ENCODE data around the gene GPT2. TPM values are rescaled to one million over a fixed set of nuclear protein-coding genes. Genes with fewer than 3 reads are reported as not detected.

GPT2 gene
- total and polyA plus RNA-seq, 2 experiments from 2014 or later = 41.0 to 51.3 TPM

DNA sequence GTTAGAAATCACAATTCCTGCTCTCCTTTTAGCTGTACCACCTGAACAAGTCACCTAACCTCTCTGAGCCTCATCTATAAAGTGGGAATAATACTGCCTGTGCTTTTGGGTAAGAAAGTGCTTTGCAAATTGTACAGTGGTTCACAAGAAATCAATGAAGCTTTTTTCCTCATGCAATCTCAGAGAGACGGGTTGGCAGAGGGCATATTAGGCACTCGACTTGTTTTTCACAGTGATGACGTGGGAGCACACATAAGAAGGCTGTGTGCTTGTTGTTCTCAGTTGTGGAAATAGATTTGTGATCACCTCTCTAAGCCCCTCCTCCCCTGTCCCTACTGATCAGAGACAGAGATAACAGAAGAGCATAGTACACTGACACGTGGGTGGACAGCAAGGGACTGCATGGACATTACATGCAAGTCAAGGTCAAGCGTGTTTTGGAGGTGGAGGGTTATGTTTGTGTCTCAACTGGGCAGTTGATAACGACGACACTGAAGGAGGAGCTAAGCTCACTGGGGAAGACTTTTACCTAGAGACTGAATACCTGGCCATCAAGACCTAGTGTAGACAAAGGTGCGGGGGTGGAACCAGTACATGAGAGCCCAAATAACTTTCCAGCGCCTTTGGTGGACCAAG is 1.7 kb upstream of the GPT2 start:
- 57% methylated on average over 9 of the region's 9 CpGs for WGBS (ENCODE audit: low lambda C conversion rate, missing lambda C conversion rate)
- H3K79me2 ChIP-seq = peaks cover 24% of the 10 kb centered on the region
- peak overlapping the region; percentile 79 for H3K27ac ChIP-seq
- H3K9me2 ChIP-seq (replicated peaks; ENCODE audit: insufficient read depth) = no peaks in the 10 kb centered on the region
- no peaks in the 10 kb centered on the region for H3K36me3 ChIP-seq (replicated peaks; ENCODE audit: insufficient read depth, low read depth)
- DNase-seq (ENCODE audit: low spot score) = peak; percentile 44
- H3K4me2 ChIP-seq = peak overlapping the region; percentile 92
- H4K20me1 ChIP-seq (ENCODE audit: insufficient read depth, poor library complexity, severe bottlenecking) = peaks cover 10% of the 10 kb centered on the region
- H3K27me3 ChIP-seq = no peaks in the 10 kb centered on the region
- no peak overlapping the region for H2AFZ ChIP-seq
- no peaks in the 10 kb centered on the region for H3K9me3 ChIP-seq (ENCODE audit: low read depth)
- H3K4me3 ChIP-seq = no peak overlapping the region
- H3K4me1 ChIP-seq (ENCODE audit: insufficient read depth) = peaks cover 31% of the 10 kb centered on the region
- TF ChIP-seq, protein P1, sequence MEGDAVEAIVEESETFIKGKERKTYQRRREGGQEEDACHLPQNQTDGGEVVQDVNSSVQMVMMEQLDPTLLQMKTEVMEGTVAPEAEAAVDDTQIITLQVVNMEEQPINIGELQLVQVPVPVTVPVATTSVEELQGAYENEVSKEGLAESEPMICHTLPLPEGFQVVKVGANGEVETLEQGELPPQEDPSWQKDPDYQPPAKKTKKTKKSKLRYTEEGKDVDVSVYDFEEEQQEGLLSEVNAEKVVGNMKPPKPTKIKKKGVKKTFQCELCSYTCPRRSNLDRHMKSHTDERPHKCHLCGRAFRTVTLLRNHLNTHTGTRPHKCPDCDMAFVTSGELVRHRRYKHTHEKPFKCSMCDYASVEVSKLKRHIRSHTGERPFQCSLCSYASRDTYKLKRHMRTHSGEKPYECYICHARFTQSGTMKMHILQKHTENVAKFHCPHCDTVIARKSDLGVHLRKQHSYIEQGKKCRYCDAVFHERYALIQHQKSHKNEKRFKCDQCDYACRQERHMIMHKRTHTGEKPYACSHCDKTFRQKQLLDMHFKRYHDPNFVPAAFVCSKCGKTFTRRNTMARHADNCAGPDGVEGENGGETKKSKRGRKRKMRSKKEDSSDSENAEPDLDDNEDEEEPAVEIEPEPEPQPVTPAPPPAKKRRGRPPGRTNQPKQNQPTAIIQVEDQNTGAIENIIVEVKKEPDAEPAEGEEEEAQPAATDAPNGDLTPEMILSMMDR (IDR thresholded peaks at IDR 0.05; ENCODE audit: poor library complexity) = no peak
- TF ChIP-seq EZH2phosphoT487 (IDR thresholded peaks at IDR 0.05; ENCODE audit: low read depth, severe bottlenecking, unreplicated experiment) (no peak), EZH2 (IDR thresholded peaks at IDR 0.05; ENCODE audit: borderline replicate concordance) (no peak)

DNA sequence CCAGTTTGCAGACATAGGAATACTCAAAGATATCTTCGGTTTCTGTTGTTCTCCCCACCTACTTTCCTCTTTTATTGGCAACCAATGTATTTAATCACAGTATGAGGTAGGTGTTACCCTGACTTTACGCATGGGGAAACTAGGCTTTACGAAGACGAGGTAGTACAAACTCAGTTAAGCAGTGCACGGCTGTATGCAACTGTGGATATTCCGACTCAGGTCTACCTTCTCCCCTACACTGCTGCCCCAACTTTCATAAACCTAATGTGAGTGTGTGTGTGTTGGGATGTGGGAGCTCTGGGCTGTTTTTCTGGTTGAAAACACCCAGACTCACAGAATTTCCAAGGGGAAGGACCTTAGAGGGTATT is 1.2 kb upstream of the GPT2 start:
- H3K79me2 ChIP-seq = peaks cover 29% of the 10 kb centered on the region
- peak overlapping the region; percentile 92 for H3K4me2 ChIP-seq
- H3K27me3 ChIP-seq = no peaks in the 10 kb centered on the region
- no peak overlapping the region for H3K4me3 ChIP-seq
- H3K27ac ChIP-seq = peak overlapping the region; percentile 79
- H3K9me2 ChIP-seq (replicated peaks; ENCODE audit: insufficient read depth) = no peaks in the 10 kb centered on the region
- 79% methylated on average over 6 of the region's 6 CpGs for WGBS (ENCODE audit: low lambda C conversion rate, missing lambda C conversion rate)
- no peaks in the 10 kb centered on the region for H3K9me3 ChIP-seq (ENCODE audit: low read depth)
- no peak for TF ChIP-seq EZH2phosphoT487 (IDR thresholded peaks at IDR 0.05; ENCODE audit: low read depth, severe bottlenecking, unreplicated experiment)
- no peak for TF ChIP-seq EZH2 (IDR thresholded peaks at IDR 0.05; ENCODE audit: borderline replicate concordance)
- TF ChIP-seq, protein P1 (IDR thresholded peaks at IDR 0.05; ENCODE audit: poor library complexity) = no peak
- peak overlapping the region; percentile 56 for H2AFZ ChIP-seq
- DNase-seq (ENCODE audit: low spot score) = peak; percentile 6
- H3K36me3 ChIP-seq (replicated peaks; ENCODE audit: insufficient read depth, low read depth) = no peaks in the 10 kb centered on the region
- peaks cover 31% of the 10 kb centered on the region for H3K4me1 ChIP-seq (ENCODE audit: insufficient read depth)
- H4K20me1 ChIP-seq (ENCODE audit: insufficient read depth, poor library complexity, severe bottlenecking) = peaks cover 15% of the 10 kb centered on the region

DNA sequence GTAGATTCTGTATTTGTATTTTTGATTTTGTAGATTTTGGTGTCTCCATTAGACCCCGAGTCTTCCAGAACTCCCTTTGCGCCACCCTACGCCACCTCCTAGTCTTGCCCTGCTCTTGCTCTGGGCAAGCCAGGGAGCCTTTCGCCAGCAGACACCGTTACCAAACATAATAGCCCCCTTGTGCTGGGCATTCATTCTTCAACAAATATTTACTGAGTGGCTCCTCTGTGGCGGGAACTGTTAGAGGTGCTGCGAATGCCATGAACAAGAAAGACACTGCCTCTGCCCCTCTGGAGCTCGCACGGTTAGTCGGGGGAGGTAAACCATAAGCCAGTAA is 841 bp upstream of the GPT2 start:
- peak overlapping the region; percentile 28 for H3K4me3 ChIP-seq
- no peaks in the 10 kb centered on the region for H3K9me3 ChIP-seq (ENCODE audit: low read depth)
- peaks cover 31% of the 10 kb centered on the region for H3K4me1 ChIP-seq (ENCODE audit: insufficient read depth)
- TF ChIP-seq, protein P1 (IDR thresholded peaks at IDR 0.05; ENCODE audit: poor library complexity) = no peak
- peaks cover 33% of the 10 kb centered on the region for H3K79me2 ChIP-seq
- H4K20me1 ChIP-seq (ENCODE audit: insufficient read depth, poor library complexity, severe bottlenecking) = peaks cover 19% of the 10 kb centered on the region
- 33% methylated on average over 10 of the region's 10 CpGs for WGBS (ENCODE audit: low lambda C conversion rate, missing lambda C conversion rate)
- no peaks in the 10 kb centered on the region for H3K36me3 ChIP-seq (replicated peaks; ENCODE audit: insufficient read depth, low read depth)
- no peaks in the 10 kb centered on the region for H3K27me3 ChIP-seq
- H3K27ac ChIP-seq = peak overlapping the region; percentile 79
- peak; percentile 9 for DNase-seq (ENCODE audit: low spot score)
- H3K9me2 ChIP-seq (replicated peaks; ENCODE audit: insufficient read depth) = no peaks in the 10 kb centered on the region
- peak overlapping the region; percentile 92 for H3K4me2 ChIP-seq
- H2AFZ ChIP-seq = peak overlapping the region; percentile 56

Data from hepatocyte (in vitro differentiated cells).